Measurements from ENCODE around the gene ARHGDIA. TPM values are rescaled to one million over a fixed set of nuclear protein-coding genes. Genes with fewer than 3 reads are reported as not detected.
A peak's percentile ranks its signal among the peaks of the same experiment; 100 is the strongest.

ARHGDIA gene
- total RNA-seq, 6 experiments from 2014 or later, result 92.4 to 162 (median 137) TPM

- intact Hi-C loops (cut with DNase I), result no loop called here
- WGBS (ENCODE audit: insufficient coverage, low coverage, low lambda C conversion rate, missing lambda C conversion rate), result 5% methylated on average over 18 of the region's 76 CpGs
Measured at GRCh38 chr17:81833160-81833920, 37.8 kb downstream of the ARHGDIA start, which contains the start of gene MCRIP1. MCRIP1 (minus strand) TSS chr17:81833291; CDS start chr17:81824506, 8,785 bp downstream.

DNA sequence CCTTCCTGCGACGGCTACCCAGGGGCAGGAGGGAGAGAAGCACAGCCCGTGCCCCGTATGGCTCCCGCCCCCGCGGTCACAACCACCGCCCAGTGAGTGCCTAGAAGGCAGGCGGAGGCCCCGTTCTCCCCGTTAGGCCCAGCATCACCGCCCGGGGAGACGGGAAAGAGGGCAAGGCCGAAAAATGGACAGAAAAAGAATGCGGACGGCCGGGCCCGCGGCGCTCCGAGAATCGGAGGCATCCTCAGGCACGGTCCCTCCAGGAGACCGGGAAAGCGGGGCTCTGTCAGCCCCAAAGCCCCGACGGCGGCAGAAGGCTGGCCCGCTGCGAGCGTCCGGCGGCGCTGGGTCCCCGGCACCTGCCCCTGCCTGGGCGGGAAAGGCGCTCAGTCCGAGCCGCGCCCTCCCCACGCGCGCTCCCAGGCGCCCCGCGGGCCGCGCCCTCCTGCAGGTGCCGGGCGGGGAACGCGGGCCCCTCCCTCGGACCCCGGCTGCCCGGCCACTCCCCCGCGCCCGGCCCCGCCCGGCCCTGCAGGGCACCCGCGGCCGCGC, 38.5 kb downstream of the ARHGDIA start:
- no peak for TF ChIP-seq POLR2A (IDR thresholded peaks at IDR 0.05)
- TF ChIP-seq, protein P1, sequence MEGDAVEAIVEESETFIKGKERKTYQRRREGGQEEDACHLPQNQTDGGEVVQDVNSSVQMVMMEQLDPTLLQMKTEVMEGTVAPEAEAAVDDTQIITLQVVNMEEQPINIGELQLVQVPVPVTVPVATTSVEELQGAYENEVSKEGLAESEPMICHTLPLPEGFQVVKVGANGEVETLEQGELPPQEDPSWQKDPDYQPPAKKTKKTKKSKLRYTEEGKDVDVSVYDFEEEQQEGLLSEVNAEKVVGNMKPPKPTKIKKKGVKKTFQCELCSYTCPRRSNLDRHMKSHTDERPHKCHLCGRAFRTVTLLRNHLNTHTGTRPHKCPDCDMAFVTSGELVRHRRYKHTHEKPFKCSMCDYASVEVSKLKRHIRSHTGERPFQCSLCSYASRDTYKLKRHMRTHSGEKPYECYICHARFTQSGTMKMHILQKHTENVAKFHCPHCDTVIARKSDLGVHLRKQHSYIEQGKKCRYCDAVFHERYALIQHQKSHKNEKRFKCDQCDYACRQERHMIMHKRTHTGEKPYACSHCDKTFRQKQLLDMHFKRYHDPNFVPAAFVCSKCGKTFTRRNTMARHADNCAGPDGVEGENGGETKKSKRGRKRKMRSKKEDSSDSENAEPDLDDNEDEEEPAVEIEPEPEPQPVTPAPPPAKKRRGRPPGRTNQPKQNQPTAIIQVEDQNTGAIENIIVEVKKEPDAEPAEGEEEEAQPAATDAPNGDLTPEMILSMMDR (IDR thresholded peaks at IDR 0.05), result no peak
- DNase-seq, result peak in 1 of 3 donors; percentile 52

More at GRCh38 chr17:81833160-81833920, 37.8 kb downstream of the ARHGDIA start, which contains the start of gene MCRIP1:
- TF ChIP-seq, protein P1 (IDR thresholded peaks at IDR 0.05), result no peak
- TF ChIP-seq POLR2A (IDR thresholded peaks at IDR 0.05), result peak; percentile 90
- ATAC-seq, result peak; percentile 79 to 86 (median 82)
- Histone ChIP-seq H3K9me3 (no peaks in the 10 kb centered on the region), H3K27ac (peak within 1 kb of the TSS; percentile 95 to 97 (median 96)), H3K27me3 (no peaks in the 10 kb centered on the region), H3K4me3 (peak within 1 kb of the TSS; percentile 86 to 91 (median 89)), H3K4me1 (peaks cover 0 to 18% (median 3%) of the 10 kb centered on the region in 4 donors), H3K36me3 (no peaks in the 10 kb centered on the region)
- peak; percentile 97 to 98 (median 97) for DNase-seq

DNA sequence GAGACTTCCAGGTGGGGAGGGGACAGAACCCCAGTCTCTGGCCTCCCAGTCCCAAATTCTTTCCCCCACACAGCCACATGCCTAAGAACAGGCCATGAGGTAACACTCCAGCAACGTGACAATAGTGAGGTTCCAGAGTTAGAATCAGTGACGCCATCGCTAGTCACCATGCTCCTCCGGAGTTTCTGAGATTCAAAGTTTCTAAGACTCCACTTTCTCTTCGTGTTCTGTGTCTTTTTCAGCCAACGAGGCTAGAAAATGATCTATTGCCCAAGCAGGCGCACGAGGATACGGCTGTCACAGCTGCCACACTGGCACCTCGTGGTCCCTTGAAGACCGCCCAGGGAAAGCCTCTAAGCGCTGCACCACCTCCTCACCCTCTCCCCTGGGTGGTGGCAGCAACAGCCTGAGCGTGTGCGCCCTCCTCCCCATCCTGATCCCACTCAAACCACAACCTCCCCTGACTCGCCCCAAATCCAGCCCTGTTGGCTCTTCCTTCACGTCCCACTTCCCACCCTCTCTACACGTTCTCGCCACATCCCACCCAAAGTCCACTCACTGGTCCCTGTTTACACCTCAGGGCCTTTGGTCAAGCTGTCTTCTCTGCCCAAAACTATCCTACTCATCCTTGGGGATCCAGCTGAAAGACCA, 39.1 kb downstream of the ARHGDIA start:
- TF ChIP-seq POLR2A (IDR thresholded peaks at IDR 0.05), result no peak
- TF ChIP-seq, protein P1 (IDR thresholded peaks at IDR 0.05), result no peak
- Histone ChIP-seq H3K4me1 (peaks cover 0 to 18% (median 3%) of the 10 kb centered on the region in 4 donors), H3K36me3 (no peaks in the 10 kb centered on the region), H3K9me3 (no peaks in the 10 kb centered on the region), H3K27me3 (no peaks in the 10 kb centered on the region), H3K27ac (peak overlapping the region; percentile 31 to 71 (median 59)), H3K4me3 (peak overlapping the region; percentile 86 to 91 (median 89))
- intact Hi-C loops (cut with DNase I), result no loop called here
- DNase-seq (no peak), ATAC-seq (no peak)
- WGBS (ENCODE audit: insufficient coverage, low coverage, low lambda C conversion rate, missing lambda C conversion rate), result 17% methylated on average over 14 of the region's 18 CpGs

More for the DNA sequence above, 38.5 kb downstream of the ARHGDIA start:
- intact Hi-C loops (cut with DNase I), result no loop called here
- Histone ChIP-seq H3K36me3 (no peaks in the 10 kb centered on the region), H3K27ac (peak overlapping the region; percentile 31 to 71 (median 59)), H3K4me3 (peak overlapping the region; percentile 86 to 91 (median 89)), H3K9me3 (no peaks in the 10 kb centered on the region), H3K27me3 (no peaks in the 10 kb centered on the region), H3K4me1 (peaks cover 0 to 18% (median 3%) of the 10 kb centered on the region in 4 donors)
- ATAC-seq, result peak in 2 of 4 donors; percentile 5 to 9
- under 1% methylated on average over 24 of the region's 65 CpGs for WGBS (ENCODE audit: insufficient coverage, low coverage, low lambda C conversion rate, missing lambda C conversion rate)

DNA sequence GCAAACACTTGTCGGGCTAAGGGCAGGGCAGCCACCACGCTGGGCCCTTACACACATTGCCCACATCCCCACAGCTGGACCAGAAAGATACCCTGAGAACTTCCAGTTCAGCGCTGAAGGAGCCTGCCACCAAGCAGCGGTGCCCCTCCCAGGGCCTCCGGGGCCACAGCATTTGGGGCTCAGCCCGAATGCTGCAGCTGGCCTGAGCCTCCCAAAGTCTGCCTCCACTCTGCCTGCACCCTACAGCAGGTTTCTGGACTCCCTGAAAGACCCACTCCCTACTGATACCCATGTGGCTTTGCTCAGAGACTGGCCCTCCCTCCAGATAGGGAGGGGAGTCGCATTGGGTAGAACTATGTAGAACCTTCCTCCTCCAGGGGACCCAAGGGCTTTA, 39.6 kb downstream of the ARHGDIA start:
- Histone ChIP-seq H3K27me3 (no peaks in the 10 kb centered on the region), H3K4me1 (peaks cover 0 to 18% (median 3%) of the 10 kb centered on the region in 4 donors), H3K36me3 (no peaks in the 10 kb centered on the region), H3K4me3 (no peak overlapping the region), H3K27ac (no peak overlapping the region), H3K9me3 (no peaks in the 10 kb centered on the region)
- DNase-seq (no peak), ATAC-seq (no peak)
- TF ChIP-seq, protein P1 (IDR thresholded peaks at IDR 0.05), result no peak
- TF ChIP-seq POLR2A (IDR thresholded peaks at IDR 0.05), result no peak
- intact Hi-C loops (cut with DNase I), result no loop called here
- 80% methylated on average over 7 of the region's 7 CpGs for WGBS (ENCODE audit: insufficient coverage, low coverage, low lambda C conversion rate, missing lambda C conversion rate)
